Ishikawa (cell line): Measurements from ENCODE around the gene RPS19.

Source experiments
- CREB1 ChIP-seq: IDR thresholded peaks from 2 replicates; pipeline ENCODE4 v1.6.1; 2012; ENCODE audit warnings: low read depth
- ZBTB7A ChIP-seq: IDR thresholded peaks from 2 replicates; pipeline ENCODE4 v1.6.1; 2012; ENCODE audit warnings: low read depth

DNA sequence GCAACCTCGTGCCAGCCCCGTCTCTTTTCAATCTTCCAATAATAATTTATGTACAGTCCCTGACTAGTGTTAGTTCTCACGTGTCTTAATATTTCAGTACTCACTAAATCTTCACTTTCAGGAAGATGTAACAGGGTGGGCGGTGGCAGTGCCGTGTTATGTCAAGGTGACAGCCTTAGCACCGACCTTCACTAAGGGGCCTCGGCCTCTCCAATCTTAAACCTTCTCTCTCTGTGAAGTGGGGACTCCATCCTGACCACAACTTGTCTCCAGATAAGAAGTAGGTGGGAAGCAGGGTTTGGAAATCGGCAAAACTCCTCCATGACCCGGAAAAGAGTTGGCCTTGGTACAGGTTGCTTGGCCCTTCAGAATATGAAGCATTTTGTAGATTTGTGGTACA is 1.8 kb downstream of the RPS19 start:
- TF ChIP-seq ZBTB7A: no peak
- TF ChIP-seq CREB1: no peak
